Panc1 (cell line): ENCODE results near the gene MINDY4.

Experiments used
- CTCF ChIP-seq: fragments of 450-650 bp; IDR thresholded peaks from 2 replicates; pipeline ENCODE4 v1.5.1; 2017; ENCODE audit warnings: mild to moderate bottlenecking
- POLR2AphosphoS5 ChIP-seq: IDR thresholded peaks from 2 replicates; pipeline ENCODE4 v1.6.1; 2012; ENCODE audit warnings: mild to moderate bottlenecking, low read depth, low read length, moderate library complexity
- REST ChIP-seq, 2 experiments: IDR thresholded peaks; 2 replicates each; pipeline ENCODE4 v1.6.1; 2011 to 2012; ENCODE audit warnings: low read depth in 2 of 2, control low read depth in 1 of 2, low read length in 1 of 2, mild to moderate bottlenecking in 1 of 2, moderate library complexity in 1 of 2; ENCODE audit not compliant: insufficient read depth in 1 of 2
- SIN3A ChIP-seq: IDR thresholded peaks from 2 replicates; pipeline ENCODE4 v1.6.1; 2012; ENCODE audit warnings: low read depth, mild to moderate bottlenecking, low read length, moderate library complexity, borderline replicate concordance; ENCODE audit not compliant: insufficient read depth

GRCh38 chr7:30863706-30864035, 92.5 kb downstream of the MINDY4 start:
- TF ChIP-seq CTCF (no peak), REST (IDR thresholded peaks at IDR 0.05; ENCODE audit: insufficient read depth in 1 of 2, low read depth in 2 of 2, low read length in 1 of 2) (no peak), SIN3A (no peak), POLR2AphosphoS5 (no peak)
